CD14-positive monocyte (primary cell): ENCODE measurements around the gene SFMBT2. TPM values are rescaled to one million over a fixed set of nuclear protein-coding genes. Genes with fewer than 3 reads are reported as not detected.

Experiments
- DNase-seq, 3 donors: peaks; one replicate each; pipeline ENCODE4 v3.0.0-alpha.2; 2011 to 2022
- H2AFZ ChIP-seq: 2 replicates; pipeline ENCODE4 v1.6.0; 2012; ENCODE audit warnings: mild to moderate bottlenecking, low read depth, low read length, inconsistent platforms; ENCODE audit not compliant: insufficient read depth, poor library complexity, severe bottlenecking
- H3K27ac ChIP-seq, 2 donors: 1 replicate in 1 of 2; 2 replicates in 1 of 2; pipeline ENCODE4 v1.5.1; 2012 to 2013; ENCODE audit warnings: low read length in 2 of 2, control low read depth in 1 of 2, inconsistent platforms in 1 of 2, low read depth in 1 of 2, mild to moderate bottlenecking in 1 of 2
- H3K27me3 ChIP-seq, 2 donors: one replicate each; pipeline versions ENCODE4 v1.6.0 to v1.6.1; 2011 to 2013; ENCODE audit warnings: low read length in 2 of 2; ENCODE audit not compliant: control insufficient read depth in 2 of 2, insufficient read depth in 2 of 2
- H3K36me3 ChIP-seq, 2 donors: replicated peaks in 1 of 2; 1 replicate in 1 of 2; 2 replicates in 1 of 2; pipeline versions ENCODE4 v1.5.1 to v1.6.1; 2012 to 2013; ENCODE audit warnings: low read length in 2 of 2, control low read depth in 1 of 2, inconsistent platforms in 1 of 2, mild to moderate bottlenecking in 1 of 2; ENCODE audit not compliant: insufficient read depth in 2 of 2, control insufficient read depth in 1 of 2
- H3K4me1 ChIP-seq, 2 donors: 1 replicate in 1 of 2; 2 replicates in 1 of 2; pipeline versions ENCODE4 v1.5.1 to v1.6.1; 2012 to 2013; ENCODE audit warnings: low read length in 2 of 2, control low read depth in 1 of 2, inconsistent platforms in 1 of 2, mild to moderate bottlenecking in 1 of 2, moderate library complexity in 1 of 2; ENCODE audit not compliant: insufficient read depth in 2 of 2, control insufficient read depth in 1 of 2
- H3K4me2 ChIP-seq: replicated peaks from 2 replicates; pipeline ENCODE3; 2012; ENCODE audit warnings: low read length, moderate library complexity, mild to moderate bottlenecking; ENCODE audit not compliant: poor library complexity, severe bottlenecking; ENCODE audit errors: extremely low read depth
- H3K4me3 ChIP-seq, 3 experiments: fragments of 200-600 bp in 1 of 3; sonication (generic) in 1 of 3; replicated peaks in 1 of 3; 1 replicate in 2 of 3; 2 replicates in 1 of 3; pipeline ENCODE4 v1.5.1; 2011 to 2013; ENCODE audit warnings: low read length in 3 of 3, mild to moderate bottlenecking in 3 of 3, control low read depth in 2 of 3, low read depth in 2 of 3, inconsistent platforms in 1 of 3, moderate library complexity in 1 of 3
- H3K79me2 ChIP-seq: 2 replicates; pipeline ENCODE4 v1.6.0; 2012; ENCODE audit warnings: mild to moderate bottlenecking, control low read depth, inconsistent platforms, low read length, moderate library complexity; ENCODE audit not compliant: insufficient read depth
- H3K9ac ChIP-seq: 2 replicates; pipeline ENCODE4 v1.6.0; 2017; ENCODE audit warnings: low read length, mild to moderate bottlenecking; ENCODE audit not compliant: insufficient read depth, poor library complexity, severe bottlenecking
- H3K9me3 ChIP-seq, 2 donors: replicated peaks in 1 of 2; 1 replicate in 1 of 2; 2 replicates in 1 of 2; pipeline versions ENCODE4 v1.5.1 to v1.6.1; 2012 to 2013; ENCODE audit warnings: low read length in 2 of 2, control low read depth in 1 of 2; ENCODE audit not compliant: control insufficient read depth in 1 of 2, insufficient read depth in 1 of 2
- H4K20me1 ChIP-seq: 2 replicates; pipeline ENCODE4 v1.6.0; 2012; ENCODE audit warnings: mild to moderate bottlenecking, low read length, control low read depth, moderate library complexity; ENCODE audit not compliant: insufficient read depth
- H3K27ac Mint-ChIP-seq, 7 donors: one replicate each; pipeline ENCODE4 v1.8.0; 2020; ENCODE audit warnings: mild to moderate bottlenecking in 7 of 7, mixed read lengths in 7 of 7, moderate library complexity in 6 of 7, inconsistent platforms in 2 of 7
- H3K27me3 Mint-ChIP-seq, 3 donors: one replicate each; pipeline ENCODE4 v1.8.0; 2021 to 2022; ENCODE audit warnings: low read depth in 3 of 3, mild to moderate bottlenecking in 3 of 3, mixed read lengths in 3 of 3, moderate library complexity in 3 of 3, inconsistent platforms in 1 of 3
- H3K36me3 Mint-ChIP-seq, 2 donors: one replicate each; pipeline ENCODE4 v1.8.0; 2020; ENCODE audit warnings: mixed read lengths in 2 of 2, inconsistent platforms in 1 of 2, mild to moderate bottlenecking in 1 of 2
- H3K4me1 Mint-ChIP-seq: one replicate; pipeline ENCODE4 v1.8.0; 2020; ENCODE audit warnings: mild to moderate bottlenecking, mixed read lengths
- H3K4me3 Mint-ChIP-seq, 2 donors: one replicate each; pipeline ENCODE4 v1.8.0; 2020; ENCODE audit warnings: mild to moderate bottlenecking in 2 of 2, mixed read lengths in 2 of 2, moderate library complexity in 1 of 2
- H3K9me3 Mint-ChIP-seq, 7 donors: one replicate each; pipeline ENCODE4 v1.8.0; 2020 to 2022; ENCODE audit warnings: mixed read lengths in 7 of 7, mild to moderate bottlenecking in 6 of 7, moderate library complexity in 6 of 7, inconsistent platforms in 2 of 7
- WGBS: methylation state at CpG from one replicate; pipeline ENCODE4 v1.1.5; 2013; ENCODE audit warnings: missing lambda C conversion rate; ENCODE audit not compliant: insufficient coverage; 5-methylcytosine and 5-hydroxymethylcytosine counted together
- intact Hi-C, 2 donors: fragments of 100-400 bp; cut with micrococcal nuclease; formaldehyde crosslinking; loops; one replicate each; pipeline versions ENCODE4 v1.15.0 to v1.15.1; 2023
- polyA plus RNA-seq, 3 donors: library from polyadenylated mRNA; depleted of rRNA in 1 of 3; unstranded in 2 of 3; stranded (reverse) in 1 of 3; fragments of 300-500 nt in 2 of 3; fragments of >200 nt in 1 of 3; fragmentation: Illumina TruSeq in 2 of 3; gene quantifications; 1 replicate in 2 of 3; 2 replicates in 1 of 3; pipeline ENCODE4 v1.2.3, GENCODE V29; 2012 to 2021
- TF ChIP-seq, protein P1 (sequence below): fragments of 200-600 bp; IDR thresholded peaks from one replicate; pipeline ENCODE4 v1.8.0; 2022; ENCODE audit warnings: antibody characterized with exemption, mild to moderate bottlenecking

Gene SFMBT2
- polyA plus RNA-seq, 3 donors, result 0.53 to 10.9 (median 1.6) TPM

DNA sequence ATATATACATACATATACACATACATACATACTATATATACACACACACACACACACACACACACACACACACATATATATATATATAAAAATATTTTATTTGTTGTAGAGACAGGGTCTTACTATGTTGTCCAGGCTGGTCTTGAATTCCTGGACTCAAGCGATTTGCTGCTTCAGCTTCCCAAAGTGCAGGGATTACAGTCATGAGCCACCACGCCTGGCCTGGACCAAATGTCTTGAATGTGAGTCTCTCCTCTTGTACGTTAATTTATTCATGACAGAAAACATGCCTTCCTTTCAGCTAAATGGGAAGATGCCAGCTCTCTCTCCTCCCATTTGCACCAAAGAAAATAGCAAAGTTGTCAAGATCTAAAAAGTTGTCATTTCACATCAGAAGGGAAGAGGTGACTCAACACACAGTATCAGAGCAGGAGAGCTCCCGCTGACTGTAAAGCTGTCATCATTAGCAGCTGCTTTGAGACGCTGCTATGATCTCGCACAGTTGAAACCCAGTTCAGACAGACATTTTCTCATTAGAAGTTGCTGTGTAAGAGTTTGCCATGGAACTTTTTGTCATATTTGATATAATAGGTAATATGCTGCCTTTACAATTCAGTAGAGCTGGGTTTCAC, 224.3 kb downstream of the SFMBT2 start:
- Histone ChIP-seq H3K27ac (peak overlapping the region; percentile 85 to 100), H3K4me3 (peak overlapping the region; percentile 25 to 67 (median 56)), H3K4me2 (peak overlapping the region; percentile 67), H3K79me2 (peaks cover 4% of the 10 kb centered on the region), H3K36me3 (peaks cover 0 to 5% of the 10 kb centered on the region in 2 donors), H4K20me1 (no peaks in the 10 kb centered on the region), H3K9ac (peak overlapping the region; percentile 91), H3K27me3 (no peaks in the 10 kb centered on the region), H3K9me3 (peaks cover 0 to 4% of the 10 kb centered on the region in 2 donors), H2AFZ (peak overlapping the region; percentile 33), H3K4me1 (peaks cover 70 to 73% of the 10 kb centered on the region in 2 donors)
- Mint-ChIP-seq H3K36me3 (peaks cover 30 to 37% of the 10 kb centered on the region in 2 donors), H3K4me1 (peaks cover 71% of the 10 kb centered on the region), H3K4me3 (peak overlapping the region; percentile 35 to 85), H3K27ac (peak overlapping the region; percentile 98 to 100 (median 99)), H3K27me3 (no peaks in the 10 kb centered on the region), H3K9me3 (peaks cover 13 to 22% (median 18%) of the 10 kb centered on the region in 7 donors)
- intact Hi-C loops, result loop anchor here in 1 of 2 donors (5.0 to 10.0 kb wide), 4 partner anchors 64 to 912 kb away; no protein-coding TSS in a partner anchor
- DNase-seq, result peak; percentile 86 to 93 (median 87)
- 63% methylated on average over 3 of the region's 6 CpGs for WGBS
- TF ChIP-seq, protein P1, sequence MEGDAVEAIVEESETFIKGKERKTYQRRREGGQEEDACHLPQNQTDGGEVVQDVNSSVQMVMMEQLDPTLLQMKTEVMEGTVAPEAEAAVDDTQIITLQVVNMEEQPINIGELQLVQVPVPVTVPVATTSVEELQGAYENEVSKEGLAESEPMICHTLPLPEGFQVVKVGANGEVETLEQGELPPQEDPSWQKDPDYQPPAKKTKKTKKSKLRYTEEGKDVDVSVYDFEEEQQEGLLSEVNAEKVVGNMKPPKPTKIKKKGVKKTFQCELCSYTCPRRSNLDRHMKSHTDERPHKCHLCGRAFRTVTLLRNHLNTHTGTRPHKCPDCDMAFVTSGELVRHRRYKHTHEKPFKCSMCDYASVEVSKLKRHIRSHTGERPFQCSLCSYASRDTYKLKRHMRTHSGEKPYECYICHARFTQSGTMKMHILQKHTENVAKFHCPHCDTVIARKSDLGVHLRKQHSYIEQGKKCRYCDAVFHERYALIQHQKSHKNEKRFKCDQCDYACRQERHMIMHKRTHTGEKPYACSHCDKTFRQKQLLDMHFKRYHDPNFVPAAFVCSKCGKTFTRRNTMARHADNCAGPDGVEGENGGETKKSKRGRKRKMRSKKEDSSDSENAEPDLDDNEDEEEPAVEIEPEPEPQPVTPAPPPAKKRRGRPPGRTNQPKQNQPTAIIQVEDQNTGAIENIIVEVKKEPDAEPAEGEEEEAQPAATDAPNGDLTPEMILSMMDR, result no peak

DNA sequence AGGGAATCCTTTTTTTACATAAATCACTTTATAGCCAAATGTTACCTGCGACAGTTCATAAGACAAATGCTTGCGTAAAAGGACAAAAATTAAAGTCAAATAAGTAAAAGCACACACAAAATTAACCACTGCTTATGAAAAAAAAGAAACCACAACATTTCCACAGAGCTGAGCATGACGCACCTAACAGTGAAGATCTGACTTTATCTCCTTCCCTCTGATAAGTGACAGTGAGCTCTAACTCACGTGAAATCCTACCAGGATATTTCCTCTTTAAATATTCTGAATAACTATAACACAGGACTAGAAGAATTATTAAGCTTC, 225.5 kb downstream of the SFMBT2 start:
- H4K20me1 ChIP-seq, result no peaks in the 10 kb centered on the region
- peaks cover 0 to 5% of the 10 kb centered on the region in 2 donors for H3K36me3 ChIP-seq
- H3K9ac ChIP-seq, result peak overlapping the region; percentile 91
- H3K27ac ChIP-seq, result peak overlapping the region; percentile 92 to 100
- TF ChIP-seq, protein P1, result no peak
- H3K27me3 ChIP-seq, result no peaks in the 10 kb centered on the region
- 0% methylated on average over 1 of the region's 4 CpGs for WGBS
- H3K36me3 Mint-ChIP-seq, result peaks cover 23 to 34% of the 10 kb centered on the region in 2 donors
- H3K9me3 ChIP-seq, result peaks cover 0 to 4% of the 10 kb centered on the region in 2 donors
- peaks cover 12 to 20% (median 15%) of the 10 kb centered on the region in 7 donors for H3K9me3 Mint-ChIP-seq
- H3K27me3 Mint-ChIP-seq, result no peaks in the 10 kb centered on the region
- H3K4me1 Mint-ChIP-seq, result peaks cover 74% of the 10 kb centered on the region
- intact Hi-C loops, result loop anchor here in 1 of 2 donors (5.0 to 10.0 kb wide), 4 partner anchors 63 to 911 kb away; no protein-coding TSS in a partner anchor
- H3K4me1 ChIP-seq, result peaks cover 80 to 84% of the 10 kb centered on the region in 2 donors
- H3K4me3 ChIP-seq, result peak overlapping the region; percentile 25 to 67 (median 56)
- H3K27ac Mint-ChIP-seq, result peak overlapping the region; percentile 98 to 100 (median 99)
- H2AFZ ChIP-seq, result no peak overlapping the region
- DNase-seq, result peak; percentile 83 to 92 (median 90)
- H3K4me3 Mint-ChIP-seq, result peak overlapping the region; percentile 55 to 86
- H3K79me2 ChIP-seq, result peaks cover 4% of the 10 kb centered on the region
- H3K4me2 ChIP-seq, result peak overlapping the region; percentile 67
